Ammon's horn (tissue), 1 donor: ENCODE measurements around the gene SRRM3.
"Not testable (repeated sequence)": the region's sequence is repeated elsewhere in the genome, so short reads cannot be mapped to it uniquely, and the experiment has no call there.

Experiments
- DNase-seq: peaks from one replicate; pipeline ENCODE4 v3.0.0-alpha.2; 2016; ENCODE audit warnings: low spot score

SRRM3 gene

DNA sequence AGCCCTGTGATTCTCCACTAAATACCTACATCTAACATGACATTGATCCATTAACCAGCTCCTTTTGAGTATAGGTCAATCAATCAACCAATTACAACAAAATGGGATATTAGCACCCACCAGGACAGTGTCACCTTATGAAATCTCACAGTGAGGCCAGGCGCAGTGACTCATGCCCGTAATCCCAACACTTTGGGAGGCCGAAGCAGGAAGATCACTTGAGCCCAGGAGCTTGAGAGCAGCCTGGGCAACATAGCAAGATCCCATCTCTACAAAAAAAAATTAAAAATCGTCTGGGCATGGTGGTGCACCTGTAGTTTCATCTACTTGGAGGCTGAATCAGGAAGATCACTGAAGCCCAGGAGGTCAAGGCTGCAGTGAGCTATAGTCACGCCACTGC lies 28.5 kb downstream of the SRRM3 start:
- DNase-seq, result no peak

DNA sequence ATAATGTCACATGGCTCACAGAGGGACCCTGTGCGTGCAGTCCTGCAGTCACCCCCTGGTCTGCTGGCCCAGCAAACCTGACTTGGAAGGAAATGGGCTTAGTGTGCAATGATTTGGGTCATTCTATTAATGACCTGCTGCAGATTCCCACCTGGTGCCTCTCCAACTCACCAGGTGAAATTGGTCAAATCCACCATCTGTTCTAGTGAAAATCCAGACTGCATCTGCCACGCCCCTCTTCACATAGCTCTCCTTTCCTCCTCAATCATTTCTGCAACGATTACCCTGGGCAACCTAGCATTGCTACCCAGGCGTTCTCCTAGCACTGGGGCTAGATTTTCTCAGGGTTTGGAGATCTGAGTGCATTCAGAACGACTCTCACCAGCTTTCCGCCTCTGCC lies 29.4 kb downstream of the SRRM3 start:
- DNase-seq, result no peak

DNA sequence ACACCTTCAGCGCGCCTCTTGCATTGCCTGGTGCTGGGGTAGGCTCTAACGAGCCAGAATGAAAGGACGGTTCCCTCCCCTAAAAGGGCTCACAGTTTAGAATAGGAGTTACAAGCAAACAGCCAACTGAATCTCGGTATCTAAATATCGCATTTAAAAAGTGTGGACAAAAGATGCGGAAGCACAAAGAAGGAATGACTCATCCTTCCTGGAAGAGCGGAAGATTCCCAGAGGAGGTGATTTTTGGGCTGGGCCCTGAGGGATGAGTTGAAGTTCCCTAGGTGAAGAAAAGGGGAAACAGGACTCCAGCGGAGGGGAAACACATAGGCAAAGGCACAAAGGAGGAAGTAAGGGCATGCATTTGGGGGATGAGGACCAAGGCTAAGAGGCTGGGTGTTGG lies 29.9 kb downstream of the SRRM3 start:
- DNase-seq, result no peak

DNA sequence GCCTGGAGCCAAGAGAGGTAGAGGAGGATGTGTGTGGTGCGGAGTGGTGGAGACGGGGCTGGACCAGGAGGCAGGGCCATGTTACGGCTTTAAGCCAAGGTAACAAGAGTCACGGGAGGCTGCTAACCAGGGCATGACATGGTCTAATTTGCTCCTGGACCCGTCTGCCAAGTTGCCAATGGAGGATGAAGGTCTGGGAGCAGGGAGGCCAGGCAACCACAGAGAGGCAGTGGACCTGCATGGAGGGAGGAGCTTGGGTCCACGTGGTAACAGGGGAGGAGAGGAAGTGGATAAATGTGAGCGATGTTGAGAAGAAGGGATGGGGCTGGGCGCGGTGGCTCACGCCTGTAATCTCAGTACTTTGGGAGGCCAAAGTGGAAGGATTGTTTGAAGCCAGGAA lies 31.0 kb downstream of the SRRM3 start:
- no peak for DNase-seq

DNA sequence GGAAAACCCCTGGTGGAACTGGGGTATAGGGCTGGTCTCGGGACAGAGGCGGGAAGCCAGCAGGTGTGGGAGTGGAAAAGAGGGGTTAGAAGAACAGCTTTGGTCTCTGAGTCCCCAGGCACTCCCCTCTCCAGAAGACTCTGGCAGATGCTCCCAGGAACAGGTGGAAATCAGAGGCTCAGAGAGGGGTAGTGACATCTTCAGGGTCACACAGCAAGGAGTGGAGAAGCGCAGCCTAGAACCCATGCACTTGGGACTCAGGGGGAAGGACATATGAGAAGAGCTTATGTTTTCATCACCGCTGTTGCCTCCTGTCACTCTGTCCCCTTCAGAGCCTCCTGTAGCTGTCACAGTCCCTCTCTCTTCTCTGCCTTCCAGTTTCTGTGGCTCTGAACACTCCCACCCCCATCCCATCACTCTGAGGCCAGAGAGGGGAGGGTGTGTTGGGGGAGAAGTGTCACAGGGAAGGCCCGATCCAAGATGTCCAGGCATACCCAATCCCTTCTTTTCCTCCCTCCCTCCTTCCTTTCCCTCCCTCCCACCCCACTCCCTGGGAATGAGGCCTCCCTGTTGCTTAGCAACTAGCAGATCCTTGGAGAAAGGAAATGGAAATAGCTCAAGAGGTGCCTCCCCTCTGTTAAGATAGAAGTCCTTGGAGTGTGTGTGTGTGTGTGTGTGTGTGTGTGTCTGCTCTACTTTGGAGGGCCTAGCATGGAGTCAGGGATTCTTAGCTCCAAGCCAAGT lies 32.0 kb downstream of the SRRM3 start:
- DNase-seq, result no peak

DNA sequence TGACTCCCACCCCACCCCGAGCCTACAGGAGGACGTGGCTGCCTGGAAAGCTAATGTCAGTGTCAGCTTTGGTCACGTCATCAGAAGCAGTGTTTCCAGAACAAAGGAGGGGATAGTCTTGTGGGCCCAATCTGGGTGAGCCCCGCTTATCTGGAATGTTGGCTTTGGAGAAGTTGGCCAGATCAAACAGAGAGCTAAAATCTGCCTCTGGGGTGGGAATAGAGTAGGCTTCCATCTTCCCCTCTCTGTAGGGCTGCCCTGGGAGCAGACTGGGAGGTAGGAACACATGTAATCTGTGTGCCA lies 32.5 kb downstream of the SRRM3 start:
- DNase-seq, result no peak

DNA sequence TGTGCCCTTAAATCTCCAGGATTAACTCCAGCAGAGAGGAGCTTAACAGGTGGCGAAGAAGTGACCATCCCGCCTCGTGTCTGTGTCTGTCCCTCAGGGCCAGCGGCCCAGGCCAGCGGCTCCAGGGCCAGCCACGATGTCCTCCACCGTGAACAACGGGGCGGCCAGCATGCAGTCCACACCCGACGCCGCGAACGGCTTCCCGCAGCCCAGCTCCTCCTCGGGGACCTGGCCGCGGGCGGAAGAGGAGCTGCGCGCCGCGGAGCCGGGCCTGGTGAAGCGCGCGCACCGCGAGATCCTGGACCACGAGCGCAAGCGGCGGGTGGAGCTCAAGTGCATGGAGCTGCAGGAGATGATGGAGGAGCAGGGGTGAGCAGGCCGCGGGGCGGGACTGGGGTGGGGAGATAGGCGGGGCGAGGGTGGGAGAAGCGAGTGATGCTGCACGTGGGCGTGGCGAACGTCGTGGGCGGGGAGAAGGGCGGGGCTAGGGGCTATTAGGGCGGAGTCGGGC lies 33.3 kb downstream of the SRRM3 start:
- peak; percentile 80 for DNase-seq

DNA sequence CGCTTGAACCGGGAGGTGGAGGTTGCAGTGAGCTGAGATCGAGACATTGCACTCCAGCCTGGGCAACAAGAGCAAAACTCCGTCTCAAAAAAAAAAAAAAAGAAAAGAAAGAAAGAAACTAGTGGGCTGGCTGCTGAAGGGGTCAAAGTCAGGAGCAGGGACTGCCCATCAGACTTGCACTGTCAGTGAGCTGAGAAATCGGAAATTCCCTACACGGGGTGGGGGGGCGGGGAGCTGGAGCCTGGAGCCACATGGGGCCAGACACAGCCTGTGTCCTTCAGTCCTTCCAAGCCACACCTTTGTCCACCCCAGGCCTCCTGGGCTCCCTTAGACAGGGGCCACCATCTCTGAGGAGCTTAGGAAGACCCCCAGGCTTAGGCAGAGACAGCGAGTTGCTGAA lies 34.5 kb downstream of the SRRM3 start:
- DNase-seq, result no peak

DNA sequence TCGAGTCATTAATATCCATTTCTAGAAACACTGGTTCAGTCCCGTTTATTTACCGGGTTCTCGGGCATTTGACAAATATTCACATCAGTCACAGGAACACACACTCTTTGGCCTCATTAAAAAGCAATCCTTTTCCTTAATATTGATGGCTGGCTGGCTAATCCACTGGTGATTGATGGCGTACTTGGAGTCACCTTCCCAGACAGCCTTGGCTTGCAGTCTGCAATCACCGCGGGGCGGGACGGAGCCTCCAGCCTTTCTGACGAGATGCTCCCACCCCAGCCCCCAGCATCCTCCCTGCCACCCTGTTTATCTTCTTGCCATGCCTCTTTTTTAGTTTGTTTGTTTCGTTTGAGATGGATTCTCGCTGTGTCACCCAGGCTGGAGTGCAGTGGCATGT lies 36.6 kb downstream of the SRRM3 start:
- no peak for DNase-seq

DNA sequence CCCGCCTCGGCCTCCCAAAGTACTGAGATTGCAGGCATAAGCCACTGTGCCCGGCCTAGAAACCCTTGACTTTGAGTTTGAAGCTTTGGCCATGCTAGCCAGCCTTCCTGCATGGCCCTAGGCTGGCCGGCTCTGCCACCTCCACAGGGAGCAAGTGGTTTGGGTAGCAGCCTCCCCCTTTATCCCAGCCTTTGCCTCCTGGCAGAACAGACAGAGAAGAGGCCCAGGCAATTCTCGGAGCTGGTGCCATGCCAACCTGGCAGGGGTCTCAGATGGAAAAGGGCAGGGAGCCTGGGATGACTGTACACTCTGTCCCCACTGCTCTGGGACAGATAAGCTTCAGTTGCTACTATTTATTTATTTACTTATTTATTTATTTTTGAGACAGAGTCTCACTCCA lies 39.4 kb downstream of the SRRM3 start:
- no peak for DNase-seq

DNA sequence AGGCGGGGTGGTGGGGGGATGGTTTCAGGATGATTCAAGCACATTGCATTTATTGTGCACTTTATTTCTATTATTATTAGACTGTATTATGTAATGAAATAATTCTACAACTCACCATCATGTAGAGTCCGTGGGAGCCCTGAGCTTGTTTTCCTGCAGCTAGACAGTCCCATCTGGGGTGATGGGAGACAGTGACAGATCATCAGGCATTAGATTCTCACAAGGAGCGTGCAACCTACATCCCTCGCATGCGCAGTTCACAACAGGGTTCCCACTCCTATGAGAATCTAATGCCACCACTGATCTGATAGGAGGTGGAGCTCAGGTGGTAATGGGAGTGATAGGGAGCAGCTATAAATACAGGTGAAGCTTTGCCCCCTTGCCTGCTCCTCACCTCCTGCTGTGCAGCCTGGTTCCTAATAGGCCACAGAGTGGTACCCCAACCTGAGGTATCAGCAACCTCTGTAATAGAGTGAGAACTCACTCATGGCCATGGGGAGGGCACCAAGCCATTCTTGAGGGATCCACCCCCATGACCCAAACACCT lies 40.9 kb downstream of the SRRM3 start:
- not testable (repeated sequence) for DNase-seq

DNA sequence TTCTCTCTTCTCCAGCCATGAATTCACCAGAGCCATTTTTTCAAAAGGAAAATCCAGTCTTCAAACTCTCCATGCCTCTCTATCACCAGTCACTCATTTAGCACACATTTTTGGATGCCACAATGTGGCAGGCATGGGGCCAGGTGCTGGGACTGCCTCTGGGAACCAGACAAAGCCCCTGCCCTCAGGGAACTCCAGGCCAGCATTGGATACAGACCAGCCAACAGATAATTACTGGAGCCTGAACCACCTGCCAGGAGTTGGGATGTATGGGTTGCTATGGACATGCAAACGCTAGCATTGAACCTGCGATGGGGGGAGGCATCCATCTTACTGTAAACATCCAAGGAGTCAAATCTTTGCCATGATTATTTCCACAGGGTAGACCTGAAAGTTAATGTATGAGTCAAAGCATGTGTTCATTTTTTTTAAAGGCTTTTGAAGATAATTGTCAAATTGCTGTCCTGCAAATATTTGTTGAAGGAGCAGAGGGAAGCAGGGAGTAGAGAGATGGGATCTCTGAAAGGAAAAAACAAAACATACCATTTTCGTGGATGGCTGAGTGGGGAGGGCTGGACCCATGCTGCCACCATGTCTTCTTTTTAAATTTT lies 43.2 kb downstream of the SRRM3 start:
- DNase-seq, result no peak

DNA sequence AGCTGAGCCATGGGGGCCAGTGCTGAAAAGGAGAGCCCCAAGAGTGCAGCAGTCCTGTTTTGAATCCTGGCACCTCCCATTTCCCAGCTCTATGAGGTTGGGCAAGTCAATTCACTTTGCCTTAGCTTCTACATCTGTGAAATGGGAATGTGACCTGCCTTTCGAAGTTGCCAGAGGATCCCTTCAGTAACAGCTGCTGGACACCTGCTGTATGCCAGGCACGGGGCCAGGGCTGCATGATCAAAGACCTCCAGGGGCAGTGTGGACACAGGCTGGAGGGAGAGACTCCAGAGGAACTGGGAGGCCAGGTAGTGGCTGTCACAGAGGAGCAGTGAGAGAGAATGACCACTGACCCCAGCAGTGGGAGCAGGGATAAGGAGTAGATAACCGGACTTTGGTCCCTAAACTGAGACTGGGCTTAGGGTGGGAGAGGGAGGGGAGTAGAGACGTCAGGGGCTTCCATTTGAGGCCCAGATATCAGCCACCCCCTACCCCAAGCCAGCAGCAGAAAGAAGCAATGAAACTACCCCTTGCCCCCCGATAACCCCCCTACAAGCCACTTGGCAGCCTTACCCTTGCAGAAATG lies 45.2 kb downstream of the SRRM3 start:
- DNase-seq, result no peak

DNA sequence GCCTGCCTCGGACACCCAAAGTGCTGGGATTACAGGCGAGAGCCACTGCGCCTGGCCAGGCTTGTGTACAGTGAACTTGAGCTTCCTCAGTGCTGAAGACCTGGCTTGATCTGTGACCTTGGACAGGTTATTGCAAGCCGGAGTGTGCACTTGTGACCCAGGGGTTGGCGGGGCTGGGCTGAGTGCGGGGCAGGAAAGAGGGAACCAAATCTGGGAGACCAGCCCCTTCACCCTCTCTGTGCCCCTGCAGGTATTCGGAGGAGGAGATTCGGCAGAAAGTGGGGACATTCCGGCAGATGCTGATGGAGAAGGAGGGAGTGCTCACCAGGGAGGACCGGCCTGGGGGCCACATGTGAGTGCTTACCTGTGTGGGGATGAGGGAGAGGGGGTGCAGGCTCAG lies 46.2 kb downstream of the SRRM3 start:
- DNase-seq, result no peak

DNA sequence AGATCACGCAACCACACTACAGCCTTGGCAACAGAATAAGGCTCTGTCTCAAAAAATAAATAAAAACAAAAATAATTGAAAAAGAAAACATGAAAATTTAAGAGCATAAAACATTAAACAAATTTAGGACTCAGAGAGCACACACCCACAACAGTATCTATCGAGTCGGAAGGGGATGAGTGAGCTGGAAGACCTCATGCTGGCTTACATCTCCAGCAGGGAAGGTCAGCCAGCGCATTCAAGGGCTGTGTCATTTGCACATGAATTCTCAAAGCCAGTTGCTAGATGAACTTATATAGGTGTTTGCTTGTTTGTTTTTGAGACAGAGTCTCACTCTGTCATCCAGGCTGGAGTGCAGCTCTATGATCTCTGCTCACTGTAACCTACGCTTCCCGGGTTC lies 50.3 kb downstream of the SRRM3 start:
- no peak for DNase-seq

DNA sequence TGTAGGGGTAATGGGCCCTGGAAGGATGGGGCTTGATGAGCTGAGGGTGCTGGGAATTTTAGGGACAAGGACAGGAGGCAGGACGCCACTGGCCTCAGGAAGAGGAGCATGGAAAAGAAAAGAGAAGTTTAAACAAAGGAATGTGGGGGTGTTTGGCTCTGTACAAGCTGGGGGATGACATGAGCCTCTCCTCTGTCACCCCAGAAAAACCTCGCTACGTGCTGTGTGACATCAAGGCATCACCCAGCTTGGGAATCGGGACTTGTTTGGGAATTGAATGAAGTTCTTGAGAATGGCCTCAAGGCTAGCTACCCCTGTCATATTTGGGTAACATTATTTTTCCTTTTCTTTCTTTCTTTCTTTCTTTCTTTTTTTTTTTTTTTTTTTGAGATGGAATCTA lies 53.1 kb downstream of the SRRM3 start:
- DNase-seq, result no peak

DNA sequence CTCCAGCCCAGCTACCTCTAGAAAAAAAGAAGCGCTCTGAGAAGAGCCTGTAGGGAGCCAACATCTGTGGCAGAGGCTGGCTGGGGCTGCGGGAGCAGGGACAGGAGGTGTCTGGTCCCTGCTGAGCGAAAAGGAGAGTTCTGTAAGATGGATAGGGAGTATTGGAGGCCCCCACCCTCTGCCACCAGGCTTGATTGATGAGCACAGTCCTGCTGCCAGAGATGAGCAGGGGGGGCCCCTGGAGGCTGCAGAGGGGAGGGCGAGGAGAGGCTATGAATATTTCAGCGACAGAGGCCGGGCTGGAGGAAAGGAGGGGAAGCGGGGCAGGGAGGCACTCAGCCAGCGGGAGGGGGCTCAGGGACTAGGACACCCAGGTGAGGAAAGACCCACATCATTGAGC lies 56.3 kb downstream of the SRRM3 start:
- DNase-seq, result no peak

DNA sequence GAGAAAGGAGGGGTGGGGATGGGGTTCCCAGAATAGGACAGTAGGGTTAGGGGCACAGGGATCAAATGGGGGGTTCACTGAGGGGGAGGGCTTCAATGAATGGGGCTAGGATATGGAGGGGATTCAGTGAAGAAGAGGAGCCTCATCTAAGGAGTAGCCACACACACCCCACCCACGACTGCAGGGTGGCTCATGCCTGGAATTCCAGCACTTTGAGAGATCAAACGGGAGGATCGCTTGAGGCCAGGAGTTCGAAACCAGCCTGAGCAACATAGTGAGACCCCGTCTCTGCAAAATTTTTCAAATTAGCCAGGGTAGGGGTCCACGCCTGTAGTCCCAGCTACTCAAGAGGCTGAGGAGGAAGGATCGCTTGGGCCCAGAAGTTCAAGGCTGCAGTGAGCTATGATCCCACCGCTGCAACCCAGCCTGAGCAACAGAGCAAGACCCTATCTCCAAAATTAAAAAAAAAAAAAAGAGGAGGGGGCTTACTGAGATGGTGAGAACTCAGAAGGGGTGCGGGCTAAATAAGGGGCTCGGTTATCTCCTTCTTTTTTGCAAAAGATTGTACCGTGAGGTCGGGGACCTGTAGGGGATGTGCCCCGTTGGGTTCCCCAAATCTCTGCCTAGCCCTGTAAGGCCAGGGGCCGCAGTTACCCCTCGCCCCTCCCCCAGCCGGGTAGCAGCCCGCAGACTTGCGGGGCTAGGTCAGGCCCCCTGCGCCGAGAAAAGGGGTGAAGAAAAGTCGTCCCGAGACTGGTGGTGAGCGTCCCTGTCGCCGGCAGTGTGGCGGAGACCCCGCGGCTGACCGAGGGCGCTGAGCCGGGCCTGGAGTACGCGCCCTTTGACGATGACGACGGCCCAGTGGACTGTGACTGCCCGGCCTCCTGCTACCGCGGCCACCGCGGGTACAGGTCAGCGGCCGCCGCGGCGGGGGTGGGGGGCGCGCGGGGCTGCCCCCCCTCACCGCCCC lies 57.7 kb downstream of the SRRM3 start:
- no peak for DNase-seq

DNA sequence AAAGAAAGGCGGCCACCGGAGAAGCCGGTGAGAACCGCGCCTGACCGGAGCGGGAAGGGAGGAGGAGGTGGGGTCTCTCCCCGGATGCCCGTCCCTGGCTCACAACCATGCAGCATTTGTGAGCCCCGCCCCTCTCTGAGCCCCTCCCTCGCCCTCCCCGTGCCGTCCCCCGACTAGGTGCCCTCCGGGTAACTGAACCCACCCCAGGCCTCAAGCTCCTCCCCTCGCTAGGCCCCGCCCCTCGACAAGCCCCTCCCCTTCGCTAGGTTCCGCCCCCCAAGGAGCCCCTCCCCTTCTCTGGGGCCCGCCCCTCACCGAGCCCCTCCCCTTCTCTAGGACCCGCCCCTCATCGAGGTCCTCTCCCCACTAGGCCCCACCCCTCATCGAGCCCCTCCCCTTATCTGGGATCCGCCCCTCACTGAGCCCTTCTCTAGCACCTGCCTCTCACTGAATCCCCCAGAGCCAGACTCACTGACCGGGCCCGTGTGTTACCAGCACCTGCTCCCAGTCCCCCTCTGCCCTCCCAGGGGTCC lies 58.5 kb downstream of the SRRM3 start:
- no peak for DNase-seq

DNA sequence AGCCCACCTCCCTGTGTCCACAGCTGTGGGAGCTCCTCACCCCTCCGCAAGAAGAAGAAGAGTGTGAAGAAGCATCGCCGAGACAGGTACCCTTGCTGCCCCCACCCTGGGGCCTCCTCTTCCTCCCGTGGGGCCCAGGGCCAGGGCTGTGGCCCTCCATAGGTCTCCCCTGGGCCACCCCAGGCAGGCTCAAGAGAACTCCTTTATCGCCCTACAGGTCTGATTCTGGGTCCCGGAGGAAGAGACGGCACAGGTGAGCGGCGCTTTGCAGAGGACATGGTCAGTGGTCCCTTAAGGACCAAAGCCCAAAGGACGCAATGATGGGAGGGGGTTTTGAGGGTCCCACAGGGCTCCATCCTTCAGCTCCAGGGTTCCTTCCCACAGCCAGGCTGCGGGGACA lies 59.6 kb downstream of the SRRM3 start:
- DNase-seq, result no peak

DNA sequence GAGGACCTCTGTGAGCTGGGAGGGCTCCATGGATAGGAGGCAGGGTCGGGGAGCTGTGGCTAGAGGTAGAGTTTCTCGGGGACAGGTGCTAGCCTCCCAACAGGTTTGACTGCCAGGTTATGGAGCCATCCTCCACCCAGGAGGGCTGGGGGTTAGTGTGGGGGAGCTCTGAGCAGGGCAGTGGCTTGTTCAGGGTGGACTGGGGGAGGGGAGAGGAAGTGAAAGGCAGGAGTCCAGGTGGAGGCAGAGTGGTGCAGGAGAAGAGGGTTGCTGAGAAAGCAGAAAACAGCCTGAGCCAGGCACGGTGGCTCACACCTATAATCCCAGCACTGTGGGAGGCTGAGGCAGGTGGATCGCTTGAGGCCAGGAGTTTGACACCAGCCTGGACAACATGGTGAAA lies 60.2 kb downstream of the SRRM3 start:
- no peak for DNase-seq
